Lung microvascular endothelial cell (primary cell): ENCODE results near the gene TNS3. TPM values are rescaled to one million over a fixed set of nuclear protein-coding genes. Genes with fewer than 3 reads are reported as not detected.
A peak's percentile ranks its signal among the peaks of the same experiment; 100 is the strongest.
"Not testable (repeated sequence)": the region's sequence is repeated elsewhere in the genome, so short reads cannot be mapped to it uniquely, and the experiment has no call there.

ENCODE experiments used
- DNase-seq, 2 donors: peaks; one replicate each; pipeline versions ENCODE4 v3.0.0 to v3.0.0-alpha.2; 2010; ENCODE audit warnings: low read depth in 2 of 2
- total RNA-seq: library from RNA; depleted of rRNA; stranded (reverse); fragments of >200 nt; gene quantifications from 2 replicates; pipeline ENCODE4 v1.2.1, GENCODE V29; 2014

The TNS3 gene
- total RNA-seq, 1 donor from 2014 or later: 10.3 TPM

DNA sequence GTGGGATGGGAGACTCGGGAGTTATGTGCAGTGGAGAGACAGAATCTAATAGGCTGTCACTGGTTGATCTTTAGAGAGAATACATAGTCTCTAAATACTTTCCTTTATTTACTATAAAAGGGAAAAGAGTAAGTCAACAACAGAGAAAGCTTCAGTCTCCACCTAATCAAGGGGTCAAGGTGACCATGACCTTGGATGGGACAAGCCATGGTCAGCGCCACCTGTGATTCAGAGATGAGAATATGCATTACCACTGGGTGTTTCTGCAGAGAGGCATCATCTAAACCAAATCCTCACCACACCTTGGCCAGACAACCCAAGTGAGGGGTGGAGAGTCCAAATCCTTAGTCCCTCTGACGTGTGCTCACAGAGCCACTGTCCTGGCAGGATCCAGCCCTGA lies 39.9 kb downstream of the TNS3 start:
- DNase-seq: no peak

DNA sequence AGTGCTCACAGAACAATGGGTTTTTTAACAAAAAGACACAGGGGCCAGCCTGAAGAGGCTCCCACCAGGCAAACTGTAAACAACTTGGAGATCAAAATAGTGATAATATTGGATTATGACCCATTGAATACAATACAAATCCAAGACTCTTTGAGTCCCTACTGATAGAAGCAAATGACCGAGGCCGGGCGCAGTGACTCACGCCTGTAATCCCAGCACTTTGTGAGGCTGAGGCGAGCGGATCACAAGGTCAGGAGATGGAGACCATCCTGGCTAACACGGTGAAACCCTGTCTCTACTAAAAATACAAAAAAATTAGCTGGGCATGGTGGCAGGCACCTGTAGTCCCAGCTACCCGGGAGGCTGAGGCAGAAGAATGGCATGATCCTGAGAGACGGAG lies 40.4 kb downstream of the TNS3 start:
- not testable (repeated sequence) for DNase-seq

DNA sequence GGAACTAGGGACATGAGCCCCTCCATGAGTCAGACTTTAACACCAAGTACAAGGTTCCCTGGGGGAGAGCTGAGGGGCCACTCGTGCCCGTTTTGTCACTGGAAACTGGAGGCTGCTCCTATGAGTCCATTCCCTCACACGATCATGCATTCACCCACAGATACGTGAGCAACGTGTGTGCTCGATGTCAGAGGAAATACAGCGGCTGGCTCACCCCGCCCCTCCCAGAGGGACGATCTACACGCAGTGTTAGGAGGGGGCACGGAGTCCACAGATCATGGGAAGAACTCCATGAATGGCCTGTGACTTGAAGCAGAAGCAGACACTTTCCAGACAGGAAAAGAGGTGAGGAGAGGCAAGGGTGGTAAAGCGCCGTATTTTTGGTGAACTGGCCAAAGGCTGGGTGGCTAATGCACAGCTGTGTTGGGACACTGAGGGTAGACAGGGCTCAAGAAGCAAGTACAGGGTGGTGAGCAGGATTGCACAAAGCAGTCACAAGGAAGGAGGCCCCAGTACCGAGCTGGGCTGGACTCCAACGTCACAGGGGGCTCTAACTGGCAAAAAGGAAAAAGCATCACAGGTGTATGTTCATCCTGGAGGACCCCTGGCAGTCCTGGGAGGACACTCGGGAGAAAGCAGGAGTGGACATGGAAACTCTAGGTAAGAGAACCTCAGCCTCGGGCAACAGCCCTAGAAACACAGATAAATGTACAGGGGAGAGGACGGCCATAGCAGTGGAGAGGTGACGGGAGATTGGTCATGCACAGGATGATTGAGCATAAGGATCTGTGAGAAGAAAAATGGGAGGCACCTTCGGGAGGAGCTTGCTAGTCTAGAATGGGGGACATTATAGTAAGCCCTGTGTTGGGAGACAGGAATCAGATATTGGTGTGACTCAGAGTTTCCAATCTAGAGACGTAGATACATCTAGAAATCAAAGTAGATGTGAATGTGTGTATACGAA lies 41.2 kb downstream of the TNS3 start:
- DNase-seq: peak in 1 of 2 donors; percentile 47

DNA sequence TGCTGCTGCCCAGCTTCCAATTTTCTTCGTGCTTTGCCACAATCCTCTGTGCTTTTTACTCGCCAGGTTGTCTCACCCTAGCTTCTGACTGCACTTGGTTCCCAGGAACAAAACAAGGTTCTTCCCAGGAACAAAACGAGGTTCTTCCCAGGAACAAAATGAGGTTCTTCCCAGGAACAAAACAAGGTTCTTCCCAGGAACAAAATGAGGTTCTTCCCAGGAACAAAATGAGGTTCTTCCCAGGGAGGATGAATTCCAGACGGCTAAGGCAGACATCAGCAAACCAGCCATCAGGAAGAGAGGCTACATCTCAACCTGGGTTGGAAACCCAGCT lies 41.9 kb downstream of the TNS3 start:
- DNase-seq: no peak

DNA sequence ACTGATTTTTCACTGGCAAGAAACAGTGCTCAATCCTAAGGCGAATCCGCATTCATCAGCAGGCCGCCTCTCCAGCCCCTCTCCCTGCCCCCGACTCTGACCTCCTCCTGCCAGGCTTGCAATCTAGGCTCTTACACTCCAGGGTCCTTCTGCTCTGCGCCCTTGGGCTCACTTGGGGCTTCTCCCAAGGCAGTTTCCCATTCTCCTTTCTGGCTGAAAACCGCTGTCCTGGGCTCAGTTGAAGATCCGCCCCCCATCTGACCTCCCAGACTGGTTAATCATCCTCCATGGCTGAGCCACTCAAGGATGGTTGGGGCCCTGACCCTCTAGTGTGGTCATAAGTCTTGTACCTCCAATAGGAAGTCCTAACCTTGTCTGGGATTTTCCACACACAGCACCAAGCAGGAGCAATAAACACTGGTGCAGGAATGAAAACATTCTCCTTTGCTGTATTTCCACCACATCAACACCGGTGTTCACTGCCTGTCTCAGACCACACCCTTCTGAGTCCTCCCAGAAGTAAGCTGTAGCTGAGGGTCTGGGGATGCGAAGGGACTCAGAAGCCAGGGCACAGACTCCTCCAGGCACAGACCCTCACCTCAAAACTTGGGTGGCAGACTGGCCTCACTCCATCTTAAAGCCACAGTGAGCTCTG lies 42.4 kb downstream of the TNS3 start:
- DNase-seq: peak in 1 of 2 donors; percentile 54

DNA sequence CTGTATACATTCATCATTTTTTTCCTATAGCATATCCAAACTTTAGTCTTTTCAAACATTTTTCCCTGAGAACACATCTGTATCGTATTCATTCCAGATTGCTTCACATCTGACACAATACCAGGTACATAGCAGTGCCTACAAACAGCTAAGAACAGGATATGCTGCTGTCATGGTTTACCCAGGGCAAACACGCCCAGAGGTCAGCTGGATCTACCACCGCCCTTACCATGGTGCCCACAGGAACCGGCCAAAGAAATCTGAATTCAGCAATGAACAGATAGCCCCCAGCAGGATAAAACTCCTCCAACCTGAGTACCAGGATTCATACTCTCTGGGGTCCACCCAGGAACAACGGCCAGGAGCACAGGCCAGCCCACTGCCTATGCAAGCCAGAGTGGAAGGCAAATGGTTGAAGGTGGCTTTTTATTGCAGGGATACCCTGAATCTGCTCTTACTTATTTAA lies 43.0 kb downstream of the TNS3 start:
- no peak for DNase-seq

DNA sequence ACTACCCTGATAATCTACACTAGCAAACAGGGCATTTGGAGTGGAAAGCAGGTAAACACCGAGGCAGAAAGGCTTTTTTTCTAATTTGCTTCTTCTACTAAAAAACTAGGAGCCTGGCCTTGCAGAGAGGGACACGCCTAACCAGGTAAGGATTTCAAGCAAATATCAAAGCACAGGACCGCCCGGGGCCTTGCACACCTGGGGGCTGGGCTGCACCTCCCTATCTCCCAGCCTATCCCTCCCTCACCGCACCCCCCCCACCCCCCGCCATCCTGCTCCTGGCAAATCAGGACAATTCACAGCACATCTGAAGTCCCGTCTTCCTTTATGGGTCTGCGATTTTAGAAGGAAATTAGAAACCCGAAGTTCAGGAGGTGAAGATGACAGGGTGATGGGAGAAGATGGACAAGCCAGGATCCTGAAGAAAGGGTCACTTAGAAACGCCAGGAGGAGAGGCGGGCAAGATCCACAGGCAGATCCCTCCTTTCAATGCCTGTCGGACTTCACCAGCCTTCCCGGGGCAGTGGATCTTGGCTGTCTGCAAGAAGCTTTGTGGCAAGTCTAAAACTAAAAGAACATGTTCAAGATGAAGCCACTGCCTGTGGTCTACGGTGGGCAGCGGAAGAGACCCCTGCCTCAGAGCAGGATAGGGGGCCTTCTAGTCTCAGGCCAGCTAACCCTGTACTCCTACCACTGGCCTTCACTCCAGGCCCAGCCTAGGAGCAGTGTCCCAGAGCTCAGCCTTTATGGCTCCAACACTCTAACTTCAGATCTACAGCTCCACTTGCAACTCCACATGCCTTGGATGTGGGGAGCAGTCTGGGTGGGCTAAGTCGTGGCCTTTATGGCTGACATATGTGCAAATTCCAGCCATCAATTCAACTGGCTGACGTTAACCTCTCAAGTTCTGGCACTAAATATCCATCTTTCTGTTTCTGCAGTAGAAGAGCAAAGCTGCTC lies 43.9 kb downstream of the TNS3 start:
- DNase-seq: no peak

DNA sequence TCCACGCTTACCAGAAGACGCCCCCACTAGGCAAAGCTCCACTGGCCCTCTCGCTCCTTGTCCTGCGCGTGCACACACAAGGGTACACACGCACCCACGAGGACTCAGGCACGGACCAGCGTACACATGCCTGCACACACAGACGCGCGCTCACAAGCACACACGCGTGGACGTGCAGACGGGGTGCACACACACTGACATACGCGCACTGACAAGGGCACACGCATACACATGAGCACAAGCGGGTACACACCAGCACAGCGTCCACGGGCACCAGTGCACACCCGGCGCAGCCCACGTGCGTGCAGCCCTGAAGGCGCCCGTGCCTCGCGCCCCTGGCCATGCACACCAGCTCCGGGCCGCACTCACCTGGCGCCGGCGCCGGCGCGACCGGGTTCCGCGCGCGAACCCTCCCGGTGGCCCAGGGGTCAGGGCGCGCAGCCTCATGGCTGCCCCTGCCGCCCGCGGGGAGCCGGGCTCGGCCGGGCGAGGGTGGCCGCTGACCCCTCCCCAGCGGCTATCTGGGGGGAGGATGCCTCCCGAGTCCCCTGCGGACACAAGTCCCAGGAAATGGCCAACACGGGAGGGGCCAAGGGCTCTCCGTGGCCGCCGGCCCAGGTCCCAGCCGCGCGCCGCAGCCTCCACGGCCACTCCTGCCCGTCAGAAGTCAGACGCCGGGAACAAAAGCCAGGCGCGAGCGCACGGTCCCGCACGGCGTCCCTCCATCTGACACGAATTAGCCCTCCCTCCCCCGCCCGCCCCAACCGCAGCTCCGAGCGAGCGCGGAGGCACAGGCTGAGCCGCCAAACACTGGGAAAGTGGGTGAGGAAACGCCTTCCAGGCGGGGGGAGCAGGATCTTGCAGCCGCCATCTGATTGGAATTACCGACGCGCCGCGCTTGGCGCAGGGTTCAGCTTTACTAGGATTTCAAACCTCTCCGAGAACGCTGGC lies 45.0 kb downstream of the TNS3 start:
- DNase-seq: peak in 1 of 2 donors; percentile 46

DNA sequence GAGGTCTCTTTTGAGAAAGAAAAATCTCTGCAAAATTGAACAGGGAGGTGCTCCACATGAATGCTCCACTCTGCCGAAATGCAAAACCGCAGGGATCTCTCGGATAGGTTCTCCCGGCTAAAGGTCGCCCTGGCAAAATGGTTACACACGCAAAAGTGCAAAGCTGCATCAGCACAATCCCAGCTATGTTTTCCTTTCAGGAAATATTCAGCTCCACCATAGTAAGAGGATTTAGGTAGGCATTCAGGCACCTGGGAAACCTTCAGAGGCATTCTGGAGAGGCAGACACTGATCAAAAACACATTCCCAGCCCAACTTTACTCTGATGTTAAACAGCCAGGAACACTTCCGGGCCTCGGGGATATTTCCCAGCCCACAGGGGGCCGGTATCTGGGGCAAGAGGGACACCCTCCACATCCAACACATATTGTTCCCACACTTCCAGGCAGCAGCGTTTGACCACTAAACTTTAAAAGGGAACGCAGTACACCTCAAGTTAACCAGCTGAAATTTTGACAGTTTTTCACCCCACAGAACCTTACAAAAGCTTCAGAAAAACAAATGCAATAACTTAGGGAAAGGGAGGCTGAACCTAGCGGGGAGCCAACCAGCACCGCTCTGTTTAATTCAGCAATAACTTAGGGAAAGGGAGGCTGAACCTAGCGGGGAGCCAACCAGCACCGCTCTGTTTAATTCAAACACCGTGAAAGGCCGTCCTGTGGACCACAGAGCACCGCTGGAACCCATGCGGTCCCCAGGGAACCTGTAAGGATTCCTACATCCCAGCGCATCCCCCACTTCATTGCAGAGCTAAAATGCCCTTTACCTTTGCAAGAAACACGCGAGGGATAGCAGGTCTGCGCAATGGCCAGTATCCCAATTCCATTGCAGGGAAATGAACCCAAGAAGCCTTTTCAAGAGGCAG lies 45.9 kb downstream of the TNS3 start:
- DNase-seq: peak in 1 of 2 donors; percentile 9

DNA sequence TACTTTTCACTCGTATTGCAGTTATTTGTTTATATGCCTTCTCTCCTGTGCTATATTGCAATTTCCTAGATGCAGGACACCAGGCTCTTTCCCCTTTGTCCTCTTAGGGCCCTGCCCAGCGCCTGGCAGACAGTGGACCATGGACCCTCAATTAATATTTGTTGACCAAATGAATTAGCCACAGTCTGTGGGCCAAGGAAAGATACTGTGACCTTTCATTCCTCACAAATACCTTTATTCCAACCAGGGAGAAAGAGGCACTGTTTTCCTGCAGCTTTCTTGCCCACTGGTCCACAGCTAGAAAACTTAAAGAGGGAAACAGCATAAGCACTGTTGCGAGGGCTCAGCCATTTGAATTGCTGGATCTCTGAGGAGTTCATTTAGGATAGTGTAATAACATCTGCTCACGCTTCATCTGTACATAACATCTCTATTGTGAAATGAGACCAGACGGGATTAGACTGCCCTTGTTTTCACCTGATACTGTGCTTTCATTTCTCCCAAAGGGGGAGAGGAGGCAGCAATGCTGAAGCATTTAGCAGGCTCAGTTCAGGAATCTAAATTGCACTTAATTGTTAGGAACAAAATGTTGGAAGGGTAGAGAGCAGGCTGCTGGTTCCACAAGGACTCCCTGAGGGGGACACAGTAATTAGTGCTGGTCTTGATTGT lies 46.7 kb downstream of the TNS3 start:
- no peak for DNase-seq

DNA sequence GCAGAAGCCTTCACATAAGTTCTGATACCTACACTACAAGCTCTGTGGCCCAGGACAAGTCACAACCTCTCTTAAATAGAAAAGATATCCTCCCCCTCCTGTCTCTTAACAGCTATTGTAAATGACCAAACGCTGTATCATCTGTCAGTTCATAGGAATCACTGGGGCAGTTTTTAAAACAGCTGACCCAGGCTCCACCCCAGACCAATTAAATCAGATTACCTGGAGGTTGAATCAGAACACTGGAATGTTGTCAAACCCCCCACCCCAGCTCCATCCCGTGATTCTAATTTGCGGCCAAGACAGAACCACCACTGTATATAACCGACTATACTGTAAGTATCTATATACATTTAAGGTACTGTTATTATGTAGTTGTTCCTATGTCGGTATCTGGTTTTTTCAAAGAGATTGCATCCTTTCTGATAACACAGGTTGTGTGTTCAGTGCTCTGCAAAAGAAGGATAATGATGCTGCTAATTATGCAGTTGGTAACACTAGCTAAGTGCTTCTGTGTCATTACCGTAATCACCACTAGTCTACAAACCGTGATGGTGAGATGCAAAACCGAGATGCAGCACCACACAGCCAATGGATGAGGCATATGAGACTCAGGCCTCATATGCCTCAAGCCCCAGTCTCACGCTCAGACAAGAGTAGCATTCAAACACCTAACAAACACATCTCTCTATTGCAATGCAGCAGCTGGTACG lies 47.4 kb downstream of the TNS3 start:
- DNase-seq: no peak

DNA sequence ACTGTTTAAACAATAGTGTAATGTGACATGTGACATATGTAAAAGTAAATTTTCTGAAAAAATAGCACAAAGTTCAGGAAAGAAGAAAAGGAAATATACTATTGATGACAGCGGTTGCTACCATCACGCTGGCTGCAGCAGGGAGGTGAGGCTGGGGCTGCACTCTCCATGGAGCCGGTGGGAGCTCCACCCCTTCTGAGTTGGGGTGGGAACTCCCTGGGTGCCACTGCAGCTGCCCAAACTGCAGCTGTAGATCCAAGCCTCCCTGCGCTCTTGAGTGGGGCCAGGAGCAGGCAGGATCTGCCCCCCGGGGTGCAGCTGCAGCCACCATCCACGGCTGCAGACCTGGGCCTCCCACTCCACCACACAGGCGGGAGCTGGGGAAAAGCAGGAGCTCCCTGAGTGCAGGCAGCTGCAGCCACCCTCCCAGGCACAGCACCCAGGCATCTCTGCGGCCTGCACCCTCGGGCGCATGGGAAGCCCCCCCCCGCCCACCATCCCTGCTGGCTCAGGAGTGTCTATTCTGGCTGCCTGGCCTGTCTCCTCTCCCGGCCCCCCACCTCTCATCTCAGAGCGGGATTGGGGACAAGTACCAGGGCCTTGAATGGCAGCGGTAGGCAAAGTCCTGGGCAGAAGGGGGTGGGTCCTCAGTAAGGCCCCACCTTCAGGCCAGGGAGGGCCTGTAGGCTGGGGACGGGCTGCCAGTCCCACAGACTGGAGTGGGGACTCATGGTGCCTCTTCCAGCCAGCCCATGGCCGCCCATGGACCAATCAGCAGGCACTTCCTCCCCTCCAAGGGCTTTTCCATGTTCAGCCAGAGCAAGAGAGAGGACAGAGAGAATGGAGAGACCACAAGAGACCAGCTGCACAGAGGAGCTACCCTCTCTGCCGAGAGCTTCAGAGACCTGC lies 50.1 kb downstream of the TNS3 start:
- no peak for DNase-seq

DNA sequence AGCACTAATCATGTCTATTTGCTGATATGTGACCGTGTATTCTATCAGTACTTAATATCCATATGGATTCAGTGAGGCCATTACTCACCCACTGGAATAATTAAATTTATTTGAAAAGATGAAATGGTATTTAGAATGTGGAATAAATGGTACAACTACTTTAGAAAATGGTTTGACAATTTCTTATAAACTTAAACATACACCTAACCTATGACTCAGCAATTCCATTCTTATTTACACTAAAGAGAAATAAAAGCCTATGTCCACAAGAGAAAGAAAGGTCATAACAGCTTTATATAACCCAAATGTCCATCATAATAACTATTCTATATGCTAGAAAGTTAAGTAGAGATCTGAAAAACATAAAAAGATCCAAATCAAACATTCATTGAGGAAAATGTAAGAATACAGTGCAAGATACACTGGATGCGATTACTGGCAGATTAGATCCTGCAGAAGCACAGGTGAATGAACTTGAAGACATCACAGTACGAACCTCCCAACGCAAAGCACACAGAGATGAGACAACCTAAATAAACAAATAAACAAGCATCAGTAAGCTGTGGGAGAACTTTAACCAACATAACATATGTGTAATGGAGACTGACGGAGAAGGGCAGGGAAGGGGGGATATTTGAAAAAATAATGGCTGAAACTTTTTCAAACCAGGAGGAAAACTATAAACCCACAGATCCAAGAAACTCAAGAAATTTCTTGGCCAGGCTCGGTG lies 51.9 kb downstream of the TNS3 start:
- DNase-seq: no peak

DNA sequence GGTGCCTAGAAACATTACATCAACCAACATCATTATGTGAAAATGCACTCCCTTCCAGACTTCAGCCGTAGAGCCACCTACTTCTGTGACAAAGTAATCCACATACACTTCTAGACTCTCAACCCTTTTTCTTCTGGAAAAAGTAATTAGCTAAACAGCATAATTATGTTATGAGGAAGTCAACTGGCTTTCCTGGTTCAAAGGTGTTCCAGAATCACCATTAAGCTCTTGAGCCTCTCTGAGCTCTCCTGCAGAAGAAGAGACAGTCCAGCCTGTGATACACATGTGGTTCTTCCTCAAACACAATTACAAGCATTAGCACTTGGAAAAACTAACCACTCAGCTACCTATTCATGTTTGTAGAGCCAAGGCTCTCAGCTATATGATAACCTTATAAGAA lies 52.5 kb downstream of the TNS3 start:
- no peak for DNase-seq

DNA sequence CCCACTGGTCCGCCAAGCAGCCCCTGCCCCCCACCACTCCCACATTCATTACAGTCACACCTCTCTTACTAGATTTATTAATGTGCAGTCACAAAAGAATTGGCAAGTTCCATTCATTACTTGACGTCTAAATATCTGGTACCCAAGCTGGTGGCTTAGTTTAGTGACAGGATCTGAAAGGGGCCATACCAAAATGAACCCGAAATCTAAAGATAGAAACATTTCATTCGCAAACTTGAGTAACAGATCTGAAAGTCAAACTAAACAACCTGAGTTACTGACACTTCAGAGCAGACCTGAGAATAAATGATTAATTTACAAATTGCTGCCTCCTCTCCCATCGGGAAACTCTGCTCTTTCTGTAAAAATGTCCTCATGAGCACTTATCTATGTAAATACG lies 53.4 kb downstream of the TNS3 start:
- DNase-seq: no peak

DNA sequence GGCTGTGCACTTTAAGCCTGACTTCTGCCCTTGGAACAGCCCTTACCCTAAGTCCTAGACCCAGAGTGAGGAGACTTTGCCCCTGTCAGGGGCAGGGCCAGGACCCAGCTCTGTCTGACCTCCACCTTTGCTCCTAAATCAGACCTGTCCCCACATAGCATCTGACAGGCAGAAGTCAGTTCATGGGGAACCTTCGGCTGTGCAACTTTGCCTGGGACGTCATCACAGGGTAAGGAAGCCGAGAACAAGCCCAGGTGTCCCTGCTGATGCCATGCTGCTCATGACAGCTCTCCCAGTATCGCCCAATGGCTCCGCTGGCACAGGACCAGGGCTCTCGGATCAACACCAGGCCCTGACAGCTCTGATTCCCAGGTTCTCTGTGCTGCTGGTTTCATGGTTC lies 55.4 kb downstream of the TNS3 start:
- no peak for DNase-seq
